HG02610 (cell line): ENCODE data around the gene ZNF536.
"Not testable (repeated sequence)": the region's sequence is repeated elsewhere in the genome, so short reads cannot be mapped to it uniquely, and the experiment has no call there.

Source experiments
- ATAC-seq: cut with Tn5 transposase; IDR thresholded peaks from one replicate; pipeline ENCODE4 v1.9.1; 2021; ENCODE audit warnings: mild to moderate bottlenecking, moderate library complexity; ENCODE audit not compliant: unreplicated experiment

ZNF536 gene

DNA sequence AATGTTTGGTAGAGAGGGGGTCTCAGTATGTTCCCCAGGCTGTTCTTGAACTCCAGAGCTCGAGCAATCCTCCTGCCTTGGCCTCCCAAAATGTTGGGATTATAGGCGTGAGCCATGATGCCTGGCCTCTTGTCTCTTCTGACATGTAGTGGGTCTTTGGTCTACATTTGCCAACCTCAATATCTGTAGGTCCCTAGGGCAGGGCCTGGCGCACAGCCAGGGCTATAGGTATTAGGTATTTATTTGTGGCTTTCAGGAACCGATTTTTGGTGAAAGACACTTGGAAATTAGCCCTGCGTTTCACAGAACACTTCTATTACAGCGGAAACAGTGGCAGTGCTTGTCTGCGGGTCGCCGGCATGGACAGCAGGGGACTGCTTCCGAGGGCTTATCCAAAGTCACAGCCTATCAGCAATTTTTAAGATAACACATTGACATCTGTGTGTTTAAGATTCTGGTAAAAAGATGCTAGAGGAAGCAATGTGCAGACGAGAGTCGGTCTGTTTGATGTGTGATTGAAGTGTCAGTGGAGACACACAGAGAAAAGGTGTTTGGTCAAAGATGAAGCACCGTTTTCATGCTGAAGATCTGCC is 14.5 kb downstream of the ZNF536 start:
- ATAC-seq, result no peak

DNA sequence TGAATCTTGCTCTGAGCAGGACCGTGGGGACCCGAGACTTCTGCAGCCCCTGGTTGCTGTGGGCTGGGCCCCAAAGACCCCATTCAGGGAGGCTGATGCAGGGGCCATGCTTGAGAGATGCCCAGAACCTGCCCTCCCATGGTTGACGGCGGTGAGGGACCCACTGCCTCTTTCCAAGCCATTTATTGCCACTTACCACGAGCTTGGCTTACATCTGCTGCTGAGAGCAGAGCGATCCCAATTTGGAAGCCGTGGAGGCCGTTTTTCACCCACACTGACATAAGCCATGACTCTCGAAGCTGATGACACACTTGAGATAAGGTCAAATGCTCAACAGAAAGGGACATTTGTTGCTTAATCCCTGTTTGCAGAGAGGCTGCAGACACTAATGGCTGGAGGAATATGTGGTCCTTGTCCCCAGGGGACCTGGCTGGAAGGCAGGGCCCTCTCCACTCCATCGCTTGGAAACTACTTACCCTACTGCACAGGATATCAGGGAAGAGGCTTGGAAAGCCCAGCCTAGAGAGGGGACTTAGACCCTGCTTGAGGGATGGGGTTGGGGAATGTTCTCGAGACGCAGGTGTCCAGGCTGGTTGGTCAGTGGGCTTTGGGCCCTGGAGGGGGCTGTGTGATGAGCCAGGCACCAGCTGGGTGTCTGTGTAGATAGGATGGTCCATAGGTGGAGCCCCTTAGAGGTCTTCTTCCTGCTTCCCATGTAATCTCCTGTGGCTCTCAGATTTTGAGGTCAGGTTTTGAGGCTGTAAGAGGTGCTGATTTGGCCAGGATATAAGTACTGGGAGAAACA is 15.3 kb downstream of the ZNF536 start:
- ATAC-seq, result no peak

DNA sequence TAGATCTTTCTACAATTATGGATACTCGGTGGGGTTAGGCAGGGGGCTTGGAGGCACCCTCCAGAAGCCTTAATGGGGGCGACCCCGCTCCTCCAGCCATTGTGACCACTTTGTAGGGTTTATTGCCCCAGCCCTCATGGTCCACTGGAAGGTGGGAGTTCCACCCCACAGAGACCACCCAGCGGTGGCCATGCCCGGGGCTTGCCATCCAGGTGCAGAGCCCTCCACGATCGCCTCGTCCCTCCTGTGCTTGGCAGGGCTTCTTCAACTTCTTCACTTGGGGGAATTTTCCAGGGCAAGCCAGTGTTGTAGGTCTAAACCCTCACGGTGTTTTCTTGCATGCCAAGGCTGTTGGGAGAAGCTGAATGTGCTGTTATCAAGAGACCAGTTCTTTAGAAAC is 16.1 kb downstream of the ZNF536 start:
- no peak for ATAC-seq

DNA sequence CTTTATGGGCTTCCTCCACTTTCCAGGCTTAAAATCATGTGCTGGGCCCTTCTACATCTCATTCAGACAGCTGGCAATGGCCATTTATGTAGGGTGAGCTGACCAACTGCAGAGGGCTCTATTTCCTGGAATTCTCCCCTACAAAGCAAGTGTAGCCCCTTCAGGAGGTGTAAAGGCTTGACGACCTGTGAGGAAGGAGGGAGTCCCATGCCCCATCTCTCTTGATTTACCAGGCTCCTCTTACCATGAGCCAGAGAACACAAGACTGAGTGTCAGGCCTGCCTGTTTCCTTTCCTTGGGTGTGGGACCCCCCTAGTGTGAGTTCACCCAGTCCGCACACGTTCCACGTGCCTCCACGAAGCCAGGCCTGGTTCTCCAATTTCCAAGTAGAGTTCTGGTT is 16.6 kb downstream of the ZNF536 start:
- ATAC-seq, result no peak

DNA sequence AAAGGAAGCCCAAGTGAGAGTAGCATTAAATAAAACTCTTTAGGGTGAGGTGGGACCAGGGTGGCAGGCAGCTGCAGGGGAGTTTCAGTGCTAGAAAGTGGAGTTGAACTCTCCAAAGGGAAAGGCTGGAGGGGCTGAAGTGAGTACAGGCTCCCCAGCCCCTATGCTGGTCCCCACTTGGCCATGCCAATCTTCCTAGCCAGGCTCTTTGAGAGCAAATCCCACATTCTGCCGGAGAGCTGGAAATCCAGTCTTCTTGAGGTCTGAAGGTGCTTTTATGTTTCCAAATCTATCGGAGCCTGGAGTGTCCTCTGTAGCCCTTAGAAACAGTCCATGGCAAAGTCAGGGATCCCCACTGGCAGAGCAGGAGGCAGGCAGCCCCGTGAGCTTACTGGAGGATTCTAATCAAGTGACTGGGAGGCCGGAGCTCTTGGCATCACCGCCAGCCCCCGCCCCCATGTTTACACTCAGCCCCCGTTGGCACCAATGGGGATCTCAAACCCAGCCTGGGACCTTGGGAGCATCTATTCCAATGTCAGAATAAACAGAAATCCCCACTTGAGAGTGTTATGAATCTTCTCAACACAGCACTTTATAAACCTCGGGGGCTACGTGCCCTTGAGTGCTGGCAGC is 18.3 kb downstream of the ZNF536 start:
- no peak for ATAC-seq

DNA sequence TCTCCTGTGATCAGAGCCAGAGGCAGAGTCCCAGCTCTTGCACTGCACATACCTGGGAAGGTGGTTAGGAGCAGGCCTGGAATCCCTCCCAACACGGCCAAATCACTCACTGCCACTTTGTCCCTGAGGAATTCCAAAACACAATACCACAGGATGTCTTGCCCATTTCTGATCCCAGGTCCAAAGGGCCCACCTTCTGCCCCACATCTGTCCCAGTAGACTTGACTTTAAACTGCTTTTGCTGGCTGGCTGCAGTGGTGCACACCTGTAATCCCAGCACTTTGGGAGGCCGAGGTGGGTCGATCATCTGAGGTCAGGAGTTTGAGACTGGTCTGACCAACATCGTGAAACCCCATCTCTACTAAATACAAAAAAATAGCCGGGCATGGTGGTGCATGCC is 18.9 kb downstream of the ZNF536 start:
- ATAC-seq, result no peak

DNA sequence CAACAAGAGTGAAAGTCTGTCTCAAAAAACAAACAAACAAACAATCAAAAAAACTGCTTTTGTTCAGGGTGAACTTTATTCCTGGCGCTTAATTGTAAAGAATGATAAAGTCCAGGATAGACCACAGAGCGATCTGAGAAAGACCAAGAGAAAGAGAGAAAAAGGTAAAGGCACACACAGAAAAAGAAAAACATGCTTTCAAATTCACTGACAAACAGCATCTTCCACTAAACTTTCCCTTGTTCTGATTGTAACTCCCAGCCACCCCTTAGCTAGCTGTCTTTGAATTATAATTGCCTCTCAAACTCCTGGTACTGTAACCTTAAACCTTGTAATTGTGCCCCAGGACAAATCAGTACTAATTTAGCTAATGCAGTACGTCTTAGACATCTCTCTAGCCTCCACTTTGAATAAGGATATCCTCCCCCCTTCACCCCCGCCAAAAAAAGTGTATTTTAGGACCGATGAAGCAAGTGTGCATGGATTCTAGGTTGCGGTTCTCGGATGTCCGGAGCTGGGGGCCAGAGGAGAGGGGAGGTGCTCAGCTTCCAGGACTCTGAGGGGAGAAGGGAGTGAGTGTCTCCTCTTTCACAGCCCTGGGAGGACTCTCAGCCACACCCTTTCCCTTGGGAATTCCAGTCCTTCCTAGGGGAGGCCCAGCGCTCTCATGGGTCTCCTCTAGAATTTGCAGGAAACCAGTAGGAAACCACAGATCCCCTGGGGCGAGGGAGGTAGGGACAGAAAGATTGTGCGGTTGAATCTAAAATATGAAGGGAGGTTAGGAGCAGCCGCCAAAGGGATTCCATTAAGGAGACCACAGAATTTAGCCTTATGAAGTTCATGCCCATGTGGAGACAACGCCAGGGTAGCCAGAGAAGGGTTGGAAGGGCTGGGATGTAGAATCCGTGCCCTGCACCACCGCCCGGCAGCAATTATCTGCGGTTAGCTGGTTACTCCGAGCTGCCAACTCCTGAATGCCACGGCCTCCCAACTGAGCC is 19.7 kb downstream of the ZNF536 start:
- ATAC-seq, result no peak

DNA sequence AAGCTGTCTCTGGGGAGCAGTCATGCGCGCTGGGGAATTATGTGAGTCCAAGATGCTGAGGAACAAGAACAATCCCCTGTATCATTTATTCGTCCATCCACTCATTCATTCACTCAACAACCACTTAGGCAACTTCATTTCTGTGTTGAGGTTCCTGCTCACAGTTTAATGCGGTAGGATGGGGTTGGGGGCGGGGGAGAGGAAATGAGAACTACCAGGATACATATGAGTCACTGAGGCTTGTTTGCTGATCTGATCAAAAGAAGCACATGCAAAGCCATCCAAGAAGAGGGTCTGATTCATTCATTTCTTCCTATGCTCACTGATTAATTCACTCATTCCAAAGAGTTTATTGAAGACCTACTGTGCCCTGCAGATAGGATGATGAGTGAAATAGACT is 20.9 kb downstream of the ZNF536 start:
- no peak for ATAC-seq

DNA sequence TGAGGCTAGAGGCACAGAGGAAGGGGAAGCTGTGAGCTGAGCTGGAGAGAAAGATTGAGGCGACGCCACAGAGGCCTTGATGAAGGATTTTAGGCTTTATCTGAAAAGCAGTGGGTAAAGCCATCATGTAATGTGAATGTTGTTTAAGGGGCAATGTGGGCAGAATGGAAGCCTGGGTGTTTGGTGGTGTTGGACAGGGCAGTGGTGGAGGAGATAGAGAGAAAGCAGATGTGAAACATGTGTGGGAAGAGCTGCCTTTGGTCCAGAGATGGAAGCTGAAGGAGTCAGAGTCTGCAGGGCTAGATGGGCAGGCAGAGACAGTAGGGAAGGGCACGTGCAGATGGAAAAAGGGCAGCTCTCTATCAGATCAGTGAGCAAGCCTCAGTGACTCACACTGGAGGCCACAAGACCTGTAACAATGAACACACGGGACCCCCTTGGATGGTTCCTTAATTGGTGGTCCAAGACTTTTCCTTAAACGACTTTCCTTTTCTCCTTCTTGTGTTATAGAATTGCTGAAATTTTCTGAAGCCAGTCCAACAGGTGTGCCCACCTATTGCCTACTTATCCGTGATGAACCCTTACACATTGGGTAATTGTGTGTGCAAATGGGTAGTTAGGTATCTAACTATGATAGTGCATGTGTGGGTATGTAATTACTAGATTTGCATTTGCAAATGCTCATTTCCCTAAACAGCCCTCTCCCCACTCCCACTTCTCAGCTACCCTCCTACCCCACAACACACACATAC is 21.7 kb downstream of the ZNF536 start:
- ATAC-seq, result no peak

DNA sequence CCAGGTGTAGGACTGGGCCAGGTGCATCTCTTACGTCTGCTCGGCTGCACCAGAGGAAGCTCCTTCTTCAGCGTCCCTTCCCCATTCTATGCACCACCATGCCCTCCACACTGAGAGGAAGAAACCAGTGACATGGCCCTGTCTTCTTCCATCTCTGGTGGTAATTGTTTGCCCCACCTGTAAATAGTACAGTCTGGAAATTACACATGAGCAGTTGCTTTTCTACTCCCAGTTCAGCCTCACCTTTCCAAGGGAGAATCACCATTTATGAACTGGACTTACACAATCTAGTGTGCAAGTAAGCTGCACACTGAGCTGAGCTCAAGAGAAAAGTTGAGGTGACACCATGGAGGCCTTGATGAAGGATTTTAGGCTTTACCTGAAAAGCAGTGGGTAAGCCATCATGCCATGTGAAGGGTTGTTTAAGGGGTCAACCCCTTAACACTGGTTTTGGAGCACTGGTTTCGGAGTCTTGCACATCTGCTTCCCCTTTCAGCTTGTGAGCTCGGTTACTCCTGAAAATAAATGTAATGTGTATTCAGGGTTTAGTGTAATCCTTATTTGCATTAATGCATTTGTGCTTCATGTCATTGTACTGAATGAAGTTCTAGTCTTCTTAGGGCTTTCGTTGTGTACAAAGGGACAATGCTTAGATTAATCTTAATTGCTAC is 22.4 kb downstream of the ZNF536 start:
- ATAC-seq, result no peak

DNA sequence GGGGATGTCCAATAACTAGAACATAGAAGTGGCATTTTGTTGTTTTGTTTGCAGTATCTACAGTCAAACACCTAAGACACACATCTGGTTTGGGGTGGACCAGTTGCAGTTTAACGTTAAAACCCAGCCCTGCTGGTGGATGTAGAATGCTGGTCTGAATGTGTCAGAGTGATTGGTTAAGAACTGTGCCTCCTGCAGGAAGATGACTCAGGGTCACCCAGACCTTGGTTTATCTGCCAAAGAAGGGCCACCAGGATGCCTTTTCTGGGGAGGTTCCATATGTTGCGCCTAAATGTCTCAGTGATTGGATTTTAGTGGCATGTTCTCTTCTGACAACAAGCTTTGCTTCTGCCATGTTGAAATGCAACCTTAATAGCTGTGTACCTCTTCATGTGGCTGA is 23.1 kb downstream of the ZNF536 start:
- no peak for ATAC-seq

DNA sequence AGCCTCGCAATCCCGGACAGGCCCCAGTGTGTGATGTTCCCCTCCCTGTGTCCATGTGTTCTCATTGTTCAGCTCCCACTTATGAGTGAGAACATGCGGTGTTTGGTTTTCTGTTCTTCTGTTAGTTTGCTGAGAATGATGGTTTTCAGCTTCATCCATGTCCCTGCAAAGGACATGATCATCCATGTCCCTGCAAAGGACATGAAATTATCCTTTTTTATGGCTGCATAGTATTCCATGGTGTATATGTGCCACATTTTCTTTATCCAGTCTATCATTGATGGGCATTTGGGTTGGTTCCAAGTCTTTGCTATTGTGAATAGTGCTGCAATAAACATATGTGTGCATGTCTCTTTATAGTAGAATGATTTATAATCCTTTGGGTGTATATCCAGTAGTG is 26.4 kb downstream of the ZNF536 start:
- ATAC-seq, result not testable (repeated sequence)

DNA sequence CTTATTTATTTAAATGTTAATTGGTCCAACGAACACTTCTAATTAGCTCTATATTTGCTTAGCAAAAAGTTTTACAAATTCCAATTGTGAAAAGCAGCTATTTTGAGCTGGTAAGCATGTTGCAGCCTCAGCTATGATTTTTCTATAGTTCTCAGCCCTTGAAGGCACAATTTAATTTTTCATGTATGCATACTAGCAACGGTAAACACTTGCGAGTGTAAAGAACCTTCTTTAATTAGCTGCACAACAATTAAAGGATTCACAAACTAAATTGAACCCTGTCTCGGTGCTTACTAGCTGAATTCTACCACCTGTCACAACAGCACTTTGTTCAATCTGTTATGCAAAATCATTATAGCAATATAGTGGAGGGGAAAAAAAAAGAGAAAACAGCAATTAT is 29.8 kb downstream of the ZNF536 start:
- no peak for ATAC-seq

DNA sequence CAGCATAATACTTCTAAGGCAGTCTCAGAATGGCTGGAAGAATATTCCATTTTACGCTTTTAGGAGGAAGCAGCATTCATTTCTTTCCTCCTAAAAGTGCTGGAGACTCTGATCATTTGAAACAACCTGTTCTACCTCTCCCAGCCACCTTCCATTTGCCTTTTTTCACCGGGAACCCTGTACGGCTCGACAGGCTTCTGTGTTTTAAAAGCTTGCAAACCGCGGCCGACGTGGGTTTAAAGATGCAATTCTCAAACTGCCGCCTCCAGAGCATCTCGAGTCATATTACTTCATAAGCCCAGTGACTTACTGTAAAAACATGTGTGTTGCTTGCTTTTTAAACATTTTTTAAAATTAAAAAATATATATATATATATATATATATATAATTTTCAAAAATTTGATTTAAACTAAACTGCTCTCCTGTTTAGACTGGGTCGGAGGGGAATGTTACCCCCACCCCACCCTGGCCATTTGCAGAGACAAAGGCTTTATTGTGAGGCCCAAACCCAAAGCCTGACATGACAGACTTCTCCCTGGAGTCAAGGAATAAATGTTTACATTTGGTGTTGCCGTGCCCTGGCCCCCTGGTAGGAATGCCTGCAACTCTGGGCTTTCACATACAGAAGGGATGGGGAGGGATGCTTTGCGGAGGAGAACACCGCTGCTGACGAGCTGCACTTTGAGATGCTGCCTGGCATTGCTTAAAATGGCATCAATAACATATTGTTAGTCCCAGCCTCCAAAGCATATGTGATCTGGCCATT is 30.4 kb downstream of the ZNF536 start:
- no peak for ATAC-seq

DNA sequence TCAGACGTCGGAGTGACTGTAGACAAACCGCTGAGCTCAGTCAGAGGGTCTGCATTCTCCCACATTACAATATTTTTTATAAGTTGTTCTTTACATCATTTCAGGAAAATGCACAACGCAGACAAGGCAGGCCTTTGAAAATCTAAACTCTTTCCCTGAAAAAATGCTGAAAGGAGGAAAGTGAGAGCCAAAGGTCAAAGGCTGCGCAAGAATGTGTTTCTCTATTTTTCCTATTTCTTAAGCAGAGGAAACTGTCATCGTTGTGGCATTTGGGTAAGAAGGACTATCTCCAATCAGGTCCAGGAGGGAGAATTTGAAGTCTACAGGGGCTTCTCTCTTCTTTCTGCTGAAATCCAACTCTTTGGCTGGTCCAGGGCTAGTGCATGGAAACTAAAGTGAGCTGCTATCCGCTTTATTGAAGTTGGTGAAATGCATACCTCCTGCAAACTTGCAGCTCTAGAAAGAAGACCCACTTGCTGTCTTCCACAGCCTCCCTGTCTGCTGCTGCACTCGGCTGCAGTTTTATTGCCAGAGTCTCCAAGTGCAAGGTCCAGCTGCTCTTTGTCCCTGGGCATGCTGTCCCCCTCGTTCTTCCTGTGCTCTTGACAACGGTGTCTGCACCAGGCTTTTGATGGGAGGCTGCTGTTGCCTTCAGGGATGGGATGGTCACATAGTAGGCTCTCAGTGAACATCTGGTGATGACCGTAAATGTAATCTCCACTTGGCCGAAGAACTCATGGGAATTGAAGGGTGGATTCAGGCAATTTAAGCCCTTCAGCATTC is 31.2 kb downstream of the ZNF536 start:
- no peak for ATAC-seq

DNA sequence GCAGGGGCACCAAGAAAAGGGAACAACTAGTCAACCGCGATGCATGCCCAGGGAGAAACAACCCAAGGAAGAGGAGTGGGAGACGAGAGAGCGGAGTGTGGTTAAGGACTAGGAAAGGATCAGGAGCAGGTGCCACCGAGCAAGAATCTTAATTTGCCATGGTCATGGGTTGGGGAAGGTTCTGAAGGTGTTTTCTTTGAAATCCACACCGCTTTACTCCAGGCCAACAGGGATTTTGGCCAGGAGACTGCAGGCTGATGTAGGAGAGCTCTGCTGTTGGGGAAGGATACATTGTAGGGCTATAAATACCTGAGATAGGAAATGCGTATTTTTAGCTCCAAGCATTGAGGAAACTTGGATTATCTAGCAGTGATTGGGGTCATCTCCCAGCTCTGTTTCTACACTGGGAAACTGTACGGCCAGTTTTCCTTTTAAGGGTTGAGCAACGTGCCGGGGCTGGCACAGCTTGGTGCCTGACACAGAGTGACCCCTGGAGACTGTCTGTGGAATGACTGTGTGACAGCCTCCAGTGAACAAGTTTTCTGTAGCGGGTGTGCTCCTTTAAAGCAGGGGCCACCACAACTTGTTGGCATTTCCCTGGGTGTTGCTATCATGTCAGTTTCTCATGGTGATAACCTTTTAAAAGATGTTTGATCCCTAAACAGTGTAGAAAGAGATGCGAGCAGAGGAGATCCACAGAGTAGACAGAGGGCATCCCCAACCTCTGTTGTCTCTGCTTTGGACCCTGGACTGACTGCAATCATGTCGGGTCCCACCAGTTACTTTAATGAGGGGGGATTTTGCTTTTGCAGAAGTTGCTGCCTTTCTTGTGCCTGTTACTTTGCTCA is 34.3 kb downstream of the ZNF536 start:
- no peak for ATAC-seq

DNA sequence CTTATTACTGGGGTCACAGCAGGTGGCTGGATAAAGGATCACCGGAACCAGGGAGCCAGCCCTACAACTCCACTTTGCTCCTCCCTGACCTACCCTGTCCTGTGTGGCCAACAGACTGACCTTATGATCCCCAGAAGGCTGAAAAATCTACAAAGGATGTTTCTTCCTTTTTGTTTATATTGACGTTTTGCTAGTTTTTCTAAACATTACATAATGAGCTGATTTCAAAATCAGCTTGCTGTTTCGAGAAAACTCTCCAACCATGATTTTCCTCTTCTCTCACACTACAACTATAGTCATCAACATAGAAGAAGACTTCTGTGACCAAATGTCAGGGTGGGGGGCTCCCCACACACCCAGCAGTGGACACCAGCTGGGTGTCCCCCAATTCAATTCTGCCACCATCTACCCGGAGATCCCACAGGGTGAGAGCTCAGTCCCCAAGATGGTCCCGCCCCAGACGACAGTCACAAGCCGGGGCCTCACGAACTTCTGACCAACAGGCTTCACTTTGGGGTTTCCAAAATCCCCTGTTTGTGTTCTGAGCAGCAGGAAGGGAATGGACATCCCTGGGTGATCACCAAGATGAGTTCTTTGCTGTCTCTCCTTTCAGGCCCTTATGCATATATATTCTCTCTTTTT is 35.0 kb downstream of the ZNF536 start:
- no peak for ATAC-seq
